K562 (cell line): ENCODE measurements around the gene UQCRC2. TPM values are rescaled to one million over a fixed set of nuclear protein-coding genes. Genes with fewer than 3 reads are reported as not detected.

Source experiments
- ARID1B ChIP-seq: fragments of 450-650 bp; IDR thresholded peaks from 2 replicates; pipeline ENCODE4 v1.6.1; 2016; ENCODE audit warnings: antibody characterized with exemption, mild to moderate bottlenecking, inconsistent platforms
- ARID4B ChIP-seq: sonication (generic); formaldehyde crosslinking; IDR thresholded peaks from 2 replicates; pipeline ENCODE4 v1.8.0; 2022; ENCODE audit warnings: mild to moderate bottlenecking, missing genetic modification reagents
- EP300 ChIP-seq: IDR thresholded peaks from 2 replicates; pipeline ENCODE4 v1.6.1; 2012; ENCODE audit warnings: low read length, improper control_type of control experiment
- EWSR1 ChIP-seq: fragments of 450-650 bp; IDR thresholded peaks from 2 replicates; pipeline ENCODE4 v1.6.1; 2018; ENCODE audit warnings: borderline replicate concordance, mild to moderate bottlenecking, low read depth, moderate library complexity; ENCODE audit not compliant: partially characterized antibody
- FOXK2 ChIP-seq, 2 experiments: fragments of 450-650 bp; IDR thresholded peaks in 1 of 2; conservative IDR thresholded peaks in 1 of 2; 2 replicates each; pipeline ENCODE4 v1.6.1; 2016; ENCODE audit warnings: low read depth in 2 of 2, mild to moderate bottlenecking in 1 of 2
- GTF3C2 ChIP-seq: IDR thresholded peaks from 3 replicates; pipeline ENCODE4 v1.6.1; 2011; ENCODE audit warnings: borderline replicate concordance, mild to moderate bottlenecking, moderate library complexity; ENCODE audit not compliant: insufficient read length; ENCODE audit errors: extremely low read depth
- MAZ ChIP-seq, 2 experiments: fragments of 450-650 bp in 1 of 2; sonication (generic) in 1 of 2; formaldehyde crosslinking; IDR thresholded peaks in 1 of 2; conservative IDR thresholded peaks in 1 of 2; 2 replicates each; pipeline versions ENCODE4 v1.4.0 to v1.5.0; 2020; ENCODE audit warnings: mild to moderate bottlenecking in 1 of 2, missing genetic modification reagents in 1 of 2
- MYC ChIP-seq, 2 experiments: fragments of 250-450 bp in 1 of 2; sonication (Bioruptor Pico) in 1 of 2; IDR thresholded peaks; 2 replicates each; pipeline versions ENCODE4 v1.5.1 to v1.6.1; 2012 to 2021; ENCODE audit warnings: low read depth in 2 of 2, borderline replicate concordance in 1 of 2, improper control_type of control experiment in 1 of 2, low read length in 1 of 2, mild to moderate bottlenecking in 1 of 2, moderate library complexity in 1 of 2
- RAD51 ChIP-seq: fragments of 450-650 bp; IDR thresholded peaks from 2 replicates; pipeline ENCODE4 v1.7.1; 2016; ENCODE audit warnings: low read depth, mild to moderate bottlenecking, borderline replicate concordance
- ZBTB1 ChIP-seq: sonication (generic); formaldehyde crosslinking; IDR thresholded peaks from 2 replicates; pipeline ENCODE4 v1.8.1; 2023; ENCODE audit warnings: missing genetic modification reagents, low read depth, mild to moderate bottlenecking, borderline replicate concordance
- ZBTB26 ChIP-seq: fragments of 450-650 bp; formaldehyde crosslinking; IDR thresholded peaks from 2 replicates; pipeline ENCODE4 v1.4.0; 2022; ENCODE audit warnings: missing genetic modification characterization
- ZFX ChIP-seq: sonication (generic); formaldehyde crosslinking; IDR thresholded peaks from 2 replicates; pipeline ENCODE4 v1.8.0; 2022; ENCODE audit warnings: mild to moderate bottlenecking, missing genetic modification reagents, moderate library complexity
- ZNF146 ChIP-seq: IDR thresholded peaks from one replicate; pipeline ENCODE4 v1.6.1; 2018; ENCODE audit warnings: missing compliant biosample characterization; ENCODE audit not compliant: unreplicated experiment
- ZNF232 ChIP-seq: sonication (generic); formaldehyde crosslinking; IDR thresholded peaks from 2 replicates; pipeline ENCODE4 v1.8.0; 2022; ENCODE audit warnings: mild to moderate bottlenecking, missing genetic modification reagents
- ZNF354B ChIP-seq: fragments of 250-450 bp; sonication (Bioruptor Pico); IDR thresholded peaks from 2 replicates; pipeline ENCODE4 v1.4.0; 2020
- ZNF589 ChIP-seq: fragments of 200-800 bp; sonication (Bioruptor generic); IDR thresholded peaks from 2 replicates; pipeline ENCODE4 v1.6.1; 2016; ENCODE audit warnings: low read depth, missing genetic modification characterization, missing compliant biosample characterization
- ZNF766 ChIP-seq: fragments of 200-800 bp; sonication (Bioruptor generic); conservative IDR thresholded peaks from 2 replicates; pipeline ENCODE4 v1.6.1; 2016; ENCODE audit warnings: missing genetic modification characterization, missing compliant biosample characterization
- polyA plus RNA-seq, 8 experiments: library from polyadenylated mRNA; depleted of rRNA in 4 of 8; stranded (reverse) in 5 of 8; unstranded in 3 of 8; fragments of >200 nt; fragmentation: Nextera tagmentation in 2 of 8; fragmentation: Illumina TruSeq in 1 of 8; extraction: Ambion mirVana in 2 of 8; extraction: Trizol in 1 of 8; gene quantifications; 2 replicates each; pipeline versions ENCODE4 v1.2.1 to v1.2.3, GENCODE V29; 2011 to 2014; ENCODE audit warnings: inconsistent platforms in 1 of 8, missing spikeins in 1 of 8
- total RNA-seq, 7 experiments: library from RNA; depleted of rRNA in 6 of 7; stranded (reverse); fragments of >200 nt in 6 of 7; fragmentation: Illumina TruSeq in 2 of 7; extraction: Trizol in 2 of 7; gene quantifications; 2 replicates each; pipeline versions ENCODE4 v1.2.1 to v1.2.3, GENCODE V29; 2011 to 2021; ENCODE audit warnings: low replicate concordance in 1 of 7

The UQCRC2 gene
- total and polyA plus RNA-seq, 9 of the 15 experiments (the other 6 are each of a cell fraction or from before 2014, with no cell fraction given): 177 to 516 (median 319) TPM

GRCh38 chr16:21952793-21953540, at the start of gene UQCRC2 (continued):
- TF ChIP-seq ARID4B: peak; percentile 36; the same call in 1 of the 2 replicates
- no peak for TF ChIP-seq ZBTB1 (CRISPR knock-in tag)
- TF ChIP-seq GTF3C2: no peak
- TF ChIP-seq EP300: no peak; the same call in 1 of the 2 replicates
- TF ChIP-seq MYC (IDR thresholded peaks at IDR 0.05; ENCODE audit: low read depth, low read length): peak; percentile 70; the same call in 1 of the 2 replicates
- no peak; the same call in 1 of the 2 replicates for TF ChIP-seq MYC (CRISPR knock-in tag; IDR thresholded peaks at IDR 0.05; ENCODE audit: borderline replicate concordance, low read depth)
- TF ChIP-seq ZNF589 (CRISPR knock-in tag): no peak
- no peak for TF ChIP-seq RAD51
- TF ChIP-seq ZBTB26: no peak
- TF ChIP-seq ZNF766 (CRISPR knock-in tag): no peak
- no peak for TF ChIP-seq ARID1B
- peak; percentile 44 to 57; a peak in 3 of 4 replicates for TF ChIP-seq MAZ (CRISPR knock-in tag; conservative IDR thresholded peaks at IDR 0.05 in 1 of 2, IDR thresholded peaks at IDR 0.05 in 1 of 2)
- no peak for TF ChIP-seq ZNF146 (CRISPR knock-in tag)
- TF ChIP-seq ZFX (CRISPR knock-in tag): peak; percentile 92
- TF ChIP-seq ZNF354B (CRISPR knock-in tag): no peak
- TF ChIP-seq EWSR1: no peak
- peak; percentile 58 to 100 for TF ChIP-seq FOXK2 (conservative IDR thresholded peaks at IDR 0.05 in 1 of 2, IDR thresholded peaks at IDR 0.05 in 1 of 2; ENCODE audit: low read depth in 2 of 2)
- peak; percentile 53; the same call in 1 of the 2 replicates for TF ChIP-seq ZNF232 (CRISPR knock-in tag)
